WTC11 (cell line): ENCODE results near the gene ATP2C1.

Experiments used
- CBFB ChIP-seq: sonication (generic); formaldehyde crosslinking; IDR thresholded peaks from 2 replicates; pipeline ENCODE4 v1.8.1; 2022; ENCODE audit warnings: mild to moderate bottlenecking, low read depth, missing genetic modification reagents
- TF ChIP-seq, protein P1 (sequence below): sonication (generic); formaldehyde crosslinking; IDR thresholded peaks from 2 replicates; pipeline ENCODE4 v1.8.0; 2022; ENCODE audit warnings: mild to moderate bottlenecking, missing genetic modification reagents
- TF ChIP-seq, protein P2 (sequence below): fragments of 200-600 bp; IDR thresholded peaks from 2 replicates; pipeline ENCODE4 v1.8.0; 2022; ENCODE audit warnings: antibody characterized with exemption

DNA sequence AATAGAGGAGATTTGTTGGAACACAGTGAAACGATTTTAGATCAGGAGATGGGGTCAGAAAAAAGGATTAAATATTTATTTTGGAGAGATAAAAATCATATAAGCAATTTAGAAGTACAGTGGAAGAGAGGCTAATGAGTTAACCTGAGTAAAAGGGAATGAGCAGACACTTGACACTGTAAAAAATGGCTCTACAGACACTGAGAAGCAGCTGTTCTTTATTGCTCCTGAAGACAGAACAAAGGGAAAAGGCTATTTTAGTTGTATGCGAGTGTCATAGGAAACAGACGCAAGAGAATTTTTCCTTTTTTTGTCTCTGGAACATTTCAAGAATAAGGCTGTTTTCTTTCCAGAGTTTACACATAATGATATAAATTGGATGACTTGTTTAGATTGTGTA is 98.5 kb downstream of the ATP2C1 start:
- TF ChIP-seq, protein P1, sequence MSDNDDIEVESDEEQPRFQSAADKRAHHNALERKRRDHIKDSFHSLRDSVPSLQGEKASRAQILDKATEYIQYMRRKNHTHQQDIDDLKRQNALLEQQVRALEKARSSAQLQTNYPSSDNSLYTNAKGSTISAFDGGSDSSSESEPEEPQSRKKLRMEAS: no peak
- TF ChIP-seq CBFB (CRISPR knock-in tag): no peak
- TF ChIP-seq, protein P2, sequence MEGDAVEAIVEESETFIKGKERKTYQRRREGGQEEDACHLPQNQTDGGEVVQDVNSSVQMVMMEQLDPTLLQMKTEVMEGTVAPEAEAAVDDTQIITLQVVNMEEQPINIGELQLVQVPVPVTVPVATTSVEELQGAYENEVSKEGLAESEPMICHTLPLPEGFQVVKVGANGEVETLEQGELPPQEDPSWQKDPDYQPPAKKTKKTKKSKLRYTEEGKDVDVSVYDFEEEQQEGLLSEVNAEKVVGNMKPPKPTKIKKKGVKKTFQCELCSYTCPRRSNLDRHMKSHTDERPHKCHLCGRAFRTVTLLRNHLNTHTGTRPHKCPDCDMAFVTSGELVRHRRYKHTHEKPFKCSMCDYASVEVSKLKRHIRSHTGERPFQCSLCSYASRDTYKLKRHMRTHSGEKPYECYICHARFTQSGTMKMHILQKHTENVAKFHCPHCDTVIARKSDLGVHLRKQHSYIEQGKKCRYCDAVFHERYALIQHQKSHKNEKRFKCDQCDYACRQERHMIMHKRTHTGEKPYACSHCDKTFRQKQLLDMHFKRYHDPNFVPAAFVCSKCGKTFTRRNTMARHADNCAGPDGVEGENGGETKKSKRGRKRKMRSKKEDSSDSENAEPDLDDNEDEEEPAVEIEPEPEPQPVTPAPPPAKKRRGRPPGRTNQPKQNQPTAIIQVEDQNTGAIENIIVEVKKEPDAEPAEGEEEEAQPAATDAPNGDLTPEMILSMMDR: no peak
